GM18907 (cell line): ENCODE data around the gene COL16A1.

Experiments used
- ATAC-seq: cut with Tn5 transposase; IDR thresholded peaks from one replicate; pipeline ENCODE4 v1.9.1; 2021; ENCODE audit warnings: mild to moderate bottlenecking, moderate library complexity; ENCODE audit not compliant: unreplicated experiment

COL16A1 gene

DNA sequence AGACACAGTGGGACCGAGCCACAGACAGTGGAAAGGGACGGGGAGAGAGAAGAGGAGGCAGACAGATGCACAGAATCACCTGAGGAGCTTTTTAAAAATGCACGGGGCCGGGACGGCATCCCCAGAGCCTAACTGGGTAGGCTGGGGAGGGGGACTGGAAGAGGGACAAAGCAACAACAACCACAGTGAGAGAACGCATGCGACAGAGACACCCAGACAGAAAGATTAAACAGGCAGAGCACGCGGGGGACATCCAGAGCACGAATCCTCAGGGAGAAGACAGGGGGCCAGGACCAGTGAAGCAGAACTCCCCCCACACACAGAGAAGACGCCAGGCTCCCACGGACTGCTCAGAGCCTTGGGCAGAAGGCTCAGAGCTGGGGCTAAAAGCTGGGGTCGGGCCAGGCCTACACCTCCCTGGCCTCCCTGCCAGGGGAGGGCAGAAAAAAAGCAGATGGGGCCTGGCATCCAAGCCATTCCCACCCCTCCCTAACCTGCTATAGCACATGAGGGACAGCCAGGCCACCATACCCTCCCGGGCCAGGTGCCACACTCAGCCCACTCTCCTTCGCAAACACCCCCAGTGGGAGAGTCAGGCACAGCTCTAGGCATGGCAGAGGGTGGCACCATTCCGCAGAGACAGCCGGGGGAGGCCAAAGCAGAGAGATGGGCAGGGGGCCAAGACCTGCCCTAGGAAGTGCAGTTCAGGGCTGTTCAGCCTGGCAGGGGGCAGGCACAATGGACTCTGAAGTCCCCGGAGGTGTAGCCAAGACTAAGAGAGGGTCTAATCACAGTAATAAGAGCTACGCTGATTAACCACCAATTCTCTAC, 29.8 kb upstream of the COL16A1 start:
- ATAC-seq: no peak

DNA sequence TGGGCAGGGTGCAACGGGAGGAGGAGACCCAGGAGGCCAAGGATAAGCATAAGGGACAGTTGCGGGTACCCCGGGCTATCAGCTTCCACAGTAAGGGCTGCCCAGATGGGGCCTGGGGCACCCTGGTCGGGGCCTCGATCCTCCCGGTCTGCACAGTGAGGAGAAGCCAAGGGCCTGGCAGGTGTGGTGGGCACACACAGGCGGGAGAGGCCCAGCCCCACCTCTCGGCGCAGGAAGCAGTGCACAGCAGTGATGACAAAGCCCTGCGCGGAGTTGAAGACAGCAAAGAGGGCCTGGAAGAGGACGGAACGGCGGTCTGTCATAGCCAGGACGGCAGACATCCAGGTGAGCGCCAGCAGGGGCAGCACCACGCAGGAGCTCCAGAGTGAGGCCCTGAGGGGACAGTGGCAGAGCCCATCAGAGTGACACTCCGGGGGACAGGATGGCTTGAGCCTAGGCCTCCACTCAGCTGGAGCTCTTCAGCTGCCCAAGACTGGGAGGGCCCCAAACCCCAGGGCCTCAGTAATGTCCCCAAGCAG, 29.0 kb upstream of the COL16A1 start:
- ATAC-seq: no peak

DNA sequence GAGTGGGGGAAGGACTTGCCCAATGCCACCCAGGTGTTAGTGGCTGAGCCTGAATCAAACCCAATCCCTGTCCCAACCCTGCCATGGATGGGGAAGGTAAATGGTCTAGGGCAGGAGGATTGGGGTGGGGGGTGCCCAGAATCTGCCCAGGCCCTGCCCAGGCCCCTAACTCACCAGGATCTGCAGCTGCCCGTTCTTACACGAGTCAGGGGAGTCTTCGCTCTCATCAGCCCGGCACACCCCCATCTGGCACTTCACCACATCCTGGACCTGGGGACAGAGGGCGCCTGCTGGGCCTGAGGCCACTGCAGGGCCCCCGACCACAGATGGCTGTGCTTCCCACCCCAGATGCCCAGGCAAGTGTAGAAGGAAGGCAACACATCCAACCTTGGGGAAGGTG, 28.5 kb upstream of the COL16A1 start:
- no peak for ATAC-seq

DNA sequence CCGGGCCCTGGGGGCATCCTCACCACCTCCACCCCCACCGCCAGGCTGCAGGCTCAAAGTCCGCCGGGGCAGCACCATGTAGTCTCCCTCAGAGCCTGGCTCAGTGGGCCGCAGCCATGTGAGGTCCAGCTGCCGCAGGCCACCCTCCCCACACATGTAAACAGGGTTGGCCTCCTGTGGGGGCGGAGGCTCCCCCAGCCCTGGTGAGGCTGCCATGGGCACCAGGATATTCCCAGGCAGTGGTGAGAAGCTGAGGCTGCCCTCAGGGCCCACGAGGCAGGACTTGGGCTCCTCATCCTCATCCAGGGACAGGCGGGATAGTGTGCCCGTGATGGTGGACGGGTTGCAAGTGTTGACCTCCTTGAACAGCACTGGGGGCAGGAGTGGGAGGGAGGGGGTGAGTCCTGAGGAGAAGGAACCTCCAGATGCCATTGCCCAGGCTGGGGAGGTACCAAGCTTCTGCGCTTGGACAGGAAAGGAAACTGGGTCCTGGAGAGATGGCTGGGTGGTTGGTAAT, 27.3 kb upstream of the COL16A1 start:
- ATAC-seq: no peak

DNA sequence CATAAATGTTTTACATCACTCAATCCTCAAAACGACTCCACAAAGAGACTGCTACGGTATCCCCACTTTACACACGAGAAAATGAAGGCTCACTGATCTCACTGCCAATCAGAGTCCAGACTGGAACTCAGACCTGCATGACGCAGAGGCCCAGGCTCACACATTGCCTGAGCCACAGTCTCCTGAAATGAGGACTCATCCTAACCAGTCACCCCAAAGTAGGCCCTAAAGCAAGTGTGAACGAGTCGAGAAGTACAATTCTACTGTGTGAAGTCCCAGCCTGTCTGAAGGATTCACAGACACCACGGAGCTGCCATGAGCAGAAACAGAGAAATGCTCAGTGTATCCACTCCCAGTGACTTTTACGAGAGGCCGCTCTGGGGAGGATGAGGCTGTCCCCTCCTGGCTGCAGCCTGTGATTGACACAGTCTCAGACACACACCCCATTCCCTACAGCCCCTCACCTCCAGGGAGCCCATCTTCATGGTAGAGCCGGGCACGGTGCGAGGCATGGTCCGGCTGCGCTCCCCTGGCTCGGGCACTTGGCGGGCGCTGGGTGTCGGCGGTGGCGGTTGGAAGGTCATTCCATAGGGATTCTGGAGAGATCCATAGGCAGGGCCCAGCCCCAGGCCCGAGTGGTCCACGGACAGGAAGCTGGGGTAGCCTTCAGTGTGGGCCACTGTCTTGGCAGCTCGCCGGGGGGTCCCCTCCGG, 26.7 kb upstream of the COL16A1 start:
- no peak for ATAC-seq

DNA sequence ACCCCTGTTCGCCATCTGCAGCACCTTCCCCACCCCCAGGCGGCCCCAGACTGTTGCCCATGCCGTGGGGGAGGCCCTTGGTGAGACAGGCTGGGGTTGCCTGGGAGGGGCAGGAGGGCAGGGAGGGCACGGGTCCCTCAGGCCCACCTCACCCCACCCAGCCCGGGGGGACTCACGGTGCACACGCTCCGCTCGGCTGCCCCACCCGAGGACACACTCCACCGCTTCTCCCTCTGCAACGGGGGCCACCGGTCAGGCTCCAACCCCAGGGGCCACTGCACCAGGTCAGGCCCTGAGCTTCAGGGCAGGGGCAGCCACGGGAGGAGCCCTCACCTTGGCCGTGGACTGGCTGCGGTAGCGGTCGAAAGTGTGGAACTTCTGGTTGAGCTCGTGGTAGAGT, 24.0 kb upstream of the COL16A1 start:
- no peak for ATAC-seq

DNA sequence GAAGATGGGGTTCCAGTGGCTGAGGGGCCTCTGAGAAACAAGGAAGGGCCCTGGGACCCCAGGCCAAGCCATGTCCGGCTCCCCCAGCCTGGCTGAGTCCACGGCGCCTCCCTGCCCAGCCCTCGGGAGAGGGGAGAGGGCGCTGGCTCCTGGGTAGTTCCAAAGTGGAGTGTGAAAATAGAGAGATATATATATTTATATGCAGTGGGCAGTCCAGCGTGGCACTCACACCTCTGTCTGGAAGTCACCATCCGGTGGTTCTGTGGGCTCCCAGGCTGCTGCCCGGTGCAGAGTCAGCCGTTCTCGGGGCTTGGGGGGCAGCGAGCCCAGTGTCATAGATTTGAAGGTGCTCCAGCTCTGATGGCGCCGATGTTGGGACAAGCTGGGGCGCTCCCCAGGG, 23.4 kb upstream of the COL16A1 start:
- no peak for ATAC-seq

DNA sequence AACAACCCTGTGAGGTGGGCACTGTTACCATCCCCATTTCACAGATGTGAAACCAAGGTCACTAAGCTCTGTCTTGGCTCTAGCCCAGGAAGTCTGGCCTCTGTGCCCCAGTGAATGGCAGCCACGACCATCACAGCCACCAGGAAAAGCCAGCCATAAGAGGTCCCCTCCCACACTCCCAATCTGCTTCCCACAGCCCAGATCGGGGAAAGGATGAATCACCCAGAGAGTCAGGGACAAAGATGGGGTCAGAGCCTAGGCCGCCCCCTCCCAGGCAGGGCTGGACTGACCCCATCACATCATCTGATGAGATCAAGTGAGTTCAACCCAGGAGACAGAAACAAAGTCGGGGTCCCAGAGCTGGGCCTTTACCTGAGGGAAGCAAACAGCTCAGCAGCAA, 22.9 kb upstream of the COL16A1 start:
- ATAC-seq: no peak

DNA sequence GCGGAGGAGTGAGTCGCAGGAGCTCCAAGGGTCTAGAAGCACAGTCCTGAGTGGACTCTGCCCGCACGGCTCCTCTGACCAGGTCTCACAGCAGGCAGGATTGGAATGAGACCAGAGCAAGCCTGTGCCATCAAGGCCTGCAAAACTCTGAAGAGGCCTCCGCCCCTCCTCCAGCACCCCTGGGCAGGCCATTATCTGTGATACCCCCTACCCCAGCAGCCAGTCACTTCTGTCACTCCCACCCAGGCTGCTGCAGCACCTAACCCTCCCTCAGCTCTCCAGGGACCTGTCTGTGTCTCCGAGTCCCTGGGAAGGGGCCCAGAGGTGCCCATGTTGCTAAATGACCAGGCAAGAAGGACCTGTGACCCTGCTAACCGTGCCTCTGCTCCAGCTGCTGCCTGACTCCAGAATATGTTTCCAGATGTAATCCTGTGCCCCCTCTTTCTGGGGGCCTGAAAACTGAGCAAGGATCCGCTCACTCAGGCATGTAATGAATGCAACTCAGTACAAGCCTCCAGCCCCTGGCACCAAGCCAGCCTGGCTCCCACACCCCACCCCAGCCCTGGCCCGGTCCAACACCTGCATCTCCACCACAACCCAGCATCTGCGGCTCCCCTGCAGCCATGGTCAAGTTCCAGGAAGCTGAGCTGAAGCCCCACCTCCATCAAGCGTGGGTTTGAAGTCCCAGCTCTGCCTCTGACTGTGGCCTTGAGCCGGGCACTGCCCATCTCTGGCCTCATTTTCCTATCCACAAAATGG, 22.1 kb upstream of the COL16A1 start:
- ATAC-seq: no peak

DNA sequence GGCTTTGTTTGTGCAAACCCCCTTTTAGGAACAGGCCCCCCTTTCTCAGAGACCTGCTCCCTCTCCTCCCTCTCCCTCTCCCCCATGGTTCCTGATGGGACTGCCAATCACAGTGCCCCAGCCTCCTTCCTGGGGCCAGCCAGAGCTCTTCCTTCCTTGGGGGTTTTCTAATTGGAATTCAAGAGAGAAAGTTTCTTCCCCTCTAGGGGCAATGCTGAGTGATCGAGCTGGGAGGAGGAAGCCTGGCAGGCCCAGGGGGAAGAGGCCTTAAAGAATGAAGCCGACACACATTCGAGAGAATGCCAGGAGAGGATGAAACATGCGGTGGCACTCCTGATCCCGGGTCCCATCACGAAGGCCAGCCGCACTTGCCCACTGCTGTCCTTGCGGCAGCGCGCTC, 21.3 kb upstream of the COL16A1 start:
- ATAC-seq: no peak

DNA sequence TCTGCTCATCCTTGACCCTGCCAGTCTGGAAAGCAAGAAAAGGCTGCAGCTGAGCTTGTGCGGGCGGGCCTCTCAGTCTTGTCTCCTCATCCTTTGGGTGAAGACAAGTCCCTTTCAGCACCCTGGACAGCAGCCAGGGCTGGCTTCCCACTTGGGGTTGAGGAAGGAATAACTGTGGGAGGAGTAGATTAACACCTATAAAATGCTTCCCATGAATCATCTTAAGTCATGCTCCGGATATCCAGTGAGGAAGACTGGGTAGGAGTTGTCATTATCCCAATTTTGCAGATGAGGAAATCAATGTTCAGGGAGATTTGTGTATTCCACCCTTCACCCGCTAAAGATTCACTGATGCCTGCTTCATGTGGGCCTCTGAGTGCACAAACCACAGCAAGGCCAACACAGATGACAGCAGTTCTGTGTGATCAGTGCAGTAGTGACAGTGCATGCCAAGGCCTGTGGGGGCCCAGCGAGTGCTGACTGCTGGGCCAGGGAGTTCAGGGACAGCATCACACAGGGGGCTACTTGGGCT, 20.1 kb upstream of the COL16A1 start:
- ATAC-seq: no peak

DNA sequence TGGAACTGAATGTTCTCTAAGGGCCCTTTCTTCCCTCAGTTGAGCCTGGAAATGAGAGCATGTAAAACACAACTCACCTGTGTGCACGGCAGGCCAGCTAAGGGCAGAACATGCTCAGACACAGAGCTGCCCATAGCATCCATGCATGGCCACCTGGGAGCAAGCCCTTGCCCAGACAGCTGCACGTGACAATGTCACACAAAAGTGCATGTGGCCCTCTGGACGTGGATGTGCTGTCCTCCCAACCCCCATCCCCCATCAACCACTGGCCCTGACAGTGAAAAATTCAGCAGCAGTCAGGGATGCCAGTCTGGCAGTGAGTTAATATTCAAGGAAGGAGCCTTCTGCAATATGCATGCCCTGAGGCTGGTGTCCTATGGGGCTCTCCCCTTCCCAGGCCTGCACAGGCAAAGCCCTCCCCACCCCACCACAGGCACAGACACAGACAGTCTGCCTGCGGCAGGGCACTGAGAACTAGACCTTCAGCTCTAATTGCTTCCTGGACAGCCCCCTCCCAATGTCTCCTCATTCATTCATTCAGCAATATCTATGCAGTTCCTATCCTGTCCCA, 14.6 kb upstream of the COL16A1 start:
- ATAC-seq: no peak

DNA sequence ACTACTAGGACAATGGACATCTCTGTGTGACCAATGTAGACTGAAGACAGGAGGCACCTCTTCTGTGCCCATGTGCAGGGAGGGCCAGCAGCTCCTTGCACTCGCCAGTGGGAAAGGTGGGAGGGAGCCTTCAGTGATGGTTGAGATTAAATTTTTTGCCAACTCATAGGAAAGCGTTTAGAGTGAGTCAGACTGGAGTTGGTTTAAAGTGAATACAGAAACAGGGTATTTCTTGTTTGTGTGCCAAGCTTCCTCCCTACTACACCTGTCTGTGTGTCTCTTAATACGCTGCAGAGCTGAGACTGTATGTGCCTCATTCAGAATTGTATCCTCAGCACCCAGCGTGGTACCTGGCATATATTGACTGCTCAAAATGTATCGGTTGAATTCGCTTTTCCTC, 13.5 kb upstream of the COL16A1 start:
- no peak for ATAC-seq

DNA sequence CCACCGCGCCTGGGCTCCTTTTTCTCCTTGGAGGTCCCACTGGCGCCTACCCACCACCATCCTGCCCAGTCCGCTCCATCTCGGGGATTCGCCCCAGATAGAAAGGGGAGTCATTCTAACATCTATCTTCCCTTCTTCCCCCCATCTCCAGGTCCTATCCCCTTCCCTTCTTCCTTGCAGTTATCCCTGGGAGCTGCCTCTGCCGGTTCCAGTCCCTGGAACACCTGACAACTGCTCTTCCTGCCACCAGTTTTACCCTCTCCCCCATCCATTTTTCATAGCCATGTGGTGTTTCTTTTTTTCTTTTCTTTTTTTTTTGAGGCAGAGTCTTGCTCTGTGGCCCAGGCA, 12.0 kb upstream of the COL16A1 start:
- ATAC-seq: no peak

DNA sequence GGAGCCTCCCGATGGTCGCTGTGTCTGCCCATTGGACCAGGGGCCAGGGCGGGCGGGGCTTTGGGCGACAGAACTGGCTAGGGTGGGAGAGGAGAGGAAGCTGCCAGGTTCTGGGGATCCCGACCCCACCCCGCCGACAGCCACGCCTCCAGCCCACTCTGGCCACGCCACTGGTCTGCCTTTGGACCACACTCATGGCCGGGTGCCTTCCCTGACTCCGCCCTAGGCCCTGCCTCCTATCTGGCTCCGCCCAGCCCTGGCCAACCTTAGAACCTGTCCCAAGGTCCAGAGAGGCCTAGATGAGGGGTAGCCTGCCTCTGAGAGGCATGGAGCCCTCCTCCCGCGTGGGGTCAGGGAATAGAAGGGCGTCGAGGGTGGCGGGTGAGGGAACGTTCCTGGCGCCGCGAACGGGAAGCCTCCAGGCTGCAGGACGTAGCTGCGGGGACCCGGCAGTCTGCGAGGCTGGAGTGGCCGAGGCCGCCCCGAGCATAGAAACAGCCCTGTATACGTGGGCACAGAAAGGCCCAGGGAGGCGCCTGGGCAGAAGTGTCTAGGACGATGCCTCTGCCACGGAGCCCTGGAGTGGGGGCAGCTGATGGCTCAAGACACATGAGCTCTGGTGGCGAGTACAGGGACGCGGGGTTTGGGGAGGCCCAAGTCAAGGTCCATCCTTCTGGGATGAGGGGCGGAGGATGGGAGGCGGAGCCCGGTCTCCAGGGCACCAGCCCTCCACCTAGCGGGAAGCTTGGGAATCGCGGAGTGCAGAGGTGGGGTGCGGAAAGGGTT, 11.5 kb upstream of the COL16A1 start:
- ATAC-seq: peak; percentile 65

DNA sequence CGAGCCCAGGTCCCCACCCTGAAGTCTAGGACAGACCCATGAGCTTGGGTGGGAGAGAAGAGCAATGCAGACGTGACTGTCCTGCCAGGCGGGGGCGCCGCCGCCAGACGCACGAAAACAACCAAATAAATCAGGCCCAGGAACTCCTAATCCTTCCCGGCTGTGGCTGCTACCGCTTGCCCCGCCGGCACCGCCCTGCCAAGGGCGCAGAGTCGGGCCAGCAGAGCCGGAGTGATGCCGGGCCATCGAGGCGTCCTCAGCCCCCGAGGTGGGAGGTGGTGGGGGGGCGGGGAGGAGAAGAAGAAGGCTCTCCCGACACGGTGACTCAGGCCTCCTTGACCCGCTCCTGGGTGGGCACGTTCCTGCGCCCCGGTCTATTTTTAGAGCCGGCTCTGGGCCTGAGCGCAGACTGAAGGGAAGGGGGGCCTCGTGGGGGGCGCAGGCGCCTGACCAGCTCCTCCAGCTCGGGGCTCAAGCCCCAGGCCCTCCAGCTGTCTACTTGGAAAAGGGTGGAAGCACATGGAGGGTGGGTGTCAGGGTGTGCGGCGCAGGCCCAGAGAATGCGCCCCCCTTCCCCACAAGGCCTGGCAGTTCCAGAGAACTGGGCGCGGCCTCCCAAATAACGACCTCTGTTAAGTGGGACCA, 10.7 kb upstream of the COL16A1 start:
- ATAC-seq: no peak

DNA sequence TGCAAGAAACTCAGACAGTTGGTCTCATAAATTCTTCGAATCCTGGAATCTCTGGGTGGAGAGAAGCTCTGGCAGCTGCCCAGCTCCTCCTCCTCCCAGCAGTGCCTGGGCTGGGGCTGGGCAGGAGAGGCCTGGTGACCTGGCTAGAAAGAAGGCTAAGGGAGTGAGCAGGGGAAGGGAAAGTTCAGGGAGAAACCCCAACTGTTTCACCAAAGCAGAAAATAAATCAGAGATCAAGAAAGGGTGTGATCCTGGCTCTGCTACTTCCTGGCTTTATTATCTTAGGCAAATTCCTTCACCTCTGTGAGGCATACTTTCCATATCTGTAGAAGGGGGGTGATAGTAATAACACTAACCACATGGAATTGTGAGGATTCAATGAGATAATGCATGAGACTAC, 8.8 kb upstream of the COL16A1 start:
- no peak for ATAC-seq

DNA sequence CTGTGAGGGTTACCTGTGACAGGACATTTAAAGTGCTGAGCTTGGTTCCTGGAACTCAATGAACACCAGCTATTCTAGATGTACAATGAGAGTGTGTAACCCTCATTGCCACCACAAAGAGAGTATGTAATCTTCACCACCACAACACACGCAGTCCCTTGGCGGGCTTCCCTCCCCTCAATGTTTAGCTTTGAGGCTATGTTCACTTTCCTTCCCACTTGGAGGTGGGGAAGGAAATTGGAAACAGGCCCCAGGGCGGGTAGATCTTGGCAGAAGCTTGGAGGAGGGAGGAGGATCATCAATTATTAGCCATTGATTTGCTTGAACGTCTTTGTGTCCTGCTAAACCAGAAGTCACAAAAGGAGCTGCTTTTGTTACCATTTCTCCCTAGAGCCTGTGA, 8.3 kb upstream of the COL16A1 start:
- no peak for ATAC-seq

DNA sequence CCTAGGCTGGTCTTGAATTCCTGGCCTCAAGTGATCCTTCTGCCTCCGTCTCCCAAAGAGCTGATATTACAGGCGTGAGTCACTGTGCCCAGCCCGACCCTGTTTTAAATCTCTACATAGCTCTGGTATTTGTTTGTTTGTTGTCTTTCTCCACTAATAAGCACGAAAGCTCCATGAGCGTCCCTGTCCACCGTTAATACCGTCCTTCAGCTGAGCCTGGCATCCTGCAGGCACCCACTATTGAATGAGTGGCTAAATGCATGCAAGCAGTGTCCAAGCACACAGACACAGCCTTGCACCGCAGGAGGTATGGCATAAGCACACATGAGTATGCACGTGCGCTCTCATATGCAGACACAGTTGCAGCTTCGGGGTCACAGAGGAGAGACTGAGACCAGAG, 4.5 kb upstream of the COL16A1 start:
- no peak for ATAC-seq

DNA sequence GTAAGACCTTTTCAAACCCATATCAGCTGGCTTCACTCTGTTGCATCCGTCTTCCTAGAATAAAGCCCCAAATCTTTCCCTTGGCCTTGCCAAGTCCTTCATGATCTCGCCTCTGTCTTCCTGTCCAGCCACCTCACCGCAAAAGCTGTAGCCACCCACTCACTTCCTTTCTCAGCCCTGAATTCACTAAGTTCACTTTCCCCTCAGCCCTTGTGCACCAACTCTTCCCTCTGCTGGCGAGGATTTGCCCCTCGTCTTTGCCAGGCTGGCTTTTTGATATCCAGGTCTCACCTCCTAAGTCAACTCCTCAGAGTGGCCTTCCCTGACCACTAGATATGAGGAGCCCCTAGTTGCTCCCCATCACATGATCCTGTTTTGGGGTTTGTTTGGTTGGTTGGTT, 3.9 kb upstream of the COL16A1 start:
- no peak for ATAC-seq
